ENCODE measurements around the gene DICER1.

The DICER1 gene

GRCh38 chr14:95198320-95198719 is 41.0 kb upstream of the DICER1 start:
- TF ChIP-seq CTCF (conservative IDR thresholded peaks at IDR 0.05): no peak
- H3K27ac ChIP-seq: peak overlapping the region; percentile 60

GRCh38 chr14:95197551-95197950 is 40.2 kb upstream of the DICER1 start:
- H3K27ac ChIP-seq: peak overlapping the region; percentile 60
- TF ChIP-seq CTCF (conservative IDR thresholded peaks at IDR 0.05): no peak

GRCh38 chr14:95196826-95197545 is 39.7 kb upstream of the DICER1 start:
- H3K27ac ChIP-seq: peak overlapping the region; percentile 60
- no peak for TF ChIP-seq CTCF (conservative IDR thresholded peaks at IDR 0.05)

GRCh38 chr14:95196268-95196667 is 38.9 kb upstream of the DICER1 start:
- no peak for TF ChIP-seq CTCF (conservative IDR thresholded peaks at IDR 0.05)
- no peak overlapping the region for H3K27ac ChIP-seq

- H3K27ac ChIP-seq: no peak overlapping the region
- no peak for TF ChIP-seq CTCF (conservative IDR thresholded peaks at IDR 0.05)
Observed at GRCh38 chr14:95195031-95195430, 37.7 kb upstream of the DICER1 start.

GRCh38 chr14:95193081-95193480 is 35.8 kb upstream of the DICER1 start:
- TF ChIP-seq CTCF (conservative IDR thresholded peaks at IDR 0.05): no peak
- H3K27ac ChIP-seq: no peak overlapping the region

- TF ChIP-seq CTCF (conservative IDR thresholded peaks at IDR 0.05): no peak
- no peak overlapping the region for H3K27ac ChIP-seq
Observed at GRCh38 chr14:95192311-95192710, 35.0 kb upstream of the DICER1 start.

Data from VCaP (cell line).